Gastrocnemius medialis (tissue), 4 donors: ENCODE data around the gene FXR2.

Experiments used
- POLR2A ChIP-seq, 2 donors: fragments of 450-650 bp; IDR thresholded peaks; one replicate each; pipeline ENCODE4 v1.6.1; 2017; ENCODE audit warnings: antibody characterized with exemption in 2 of 2, mild to moderate bottlenecking in 2 of 2, moderate library complexity in 2 of 2
- TF ChIP-seq, protein P1 (sequence below), 5 experiments: fragments of 450-650 bp in 3 of 5; fragments of 200-600 bp in 2 of 5; sonication (generic) in 2 of 5; IDR thresholded peaks in 4 of 5; conservative IDR thresholded peaks in 1 of 5; 1 replicate in 4 of 5; 2 replicates in 1 of 5; pipeline ENCODE4 v1.5.1; 2016 to 2019; ENCODE audit warnings: antibody characterized with exemption in 5 of 5, mild to moderate bottlenecking in 3 of 5, moderate library complexity in 3 of 5

GRCh38 chr17:7555320-7555948 lies 59.3 kb downstream of the FXR2 start:
- TF ChIP-seq, protein P1, sequence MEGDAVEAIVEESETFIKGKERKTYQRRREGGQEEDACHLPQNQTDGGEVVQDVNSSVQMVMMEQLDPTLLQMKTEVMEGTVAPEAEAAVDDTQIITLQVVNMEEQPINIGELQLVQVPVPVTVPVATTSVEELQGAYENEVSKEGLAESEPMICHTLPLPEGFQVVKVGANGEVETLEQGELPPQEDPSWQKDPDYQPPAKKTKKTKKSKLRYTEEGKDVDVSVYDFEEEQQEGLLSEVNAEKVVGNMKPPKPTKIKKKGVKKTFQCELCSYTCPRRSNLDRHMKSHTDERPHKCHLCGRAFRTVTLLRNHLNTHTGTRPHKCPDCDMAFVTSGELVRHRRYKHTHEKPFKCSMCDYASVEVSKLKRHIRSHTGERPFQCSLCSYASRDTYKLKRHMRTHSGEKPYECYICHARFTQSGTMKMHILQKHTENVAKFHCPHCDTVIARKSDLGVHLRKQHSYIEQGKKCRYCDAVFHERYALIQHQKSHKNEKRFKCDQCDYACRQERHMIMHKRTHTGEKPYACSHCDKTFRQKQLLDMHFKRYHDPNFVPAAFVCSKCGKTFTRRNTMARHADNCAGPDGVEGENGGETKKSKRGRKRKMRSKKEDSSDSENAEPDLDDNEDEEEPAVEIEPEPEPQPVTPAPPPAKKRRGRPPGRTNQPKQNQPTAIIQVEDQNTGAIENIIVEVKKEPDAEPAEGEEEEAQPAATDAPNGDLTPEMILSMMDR (IDR thresholded peaks at IDR 0.05 in 4 of 5, conservative IDR thresholded peaks at IDR 0.05 in 1 of 5): no peak
- no peak for TF ChIP-seq POLR2A (IDR thresholded peaks at IDR 0.05)
